ENCODE measurements around the gene USP35. TPM values are rescaled to one million over a fixed set of nuclear protein-coding genes. Genes with fewer than 3 reads are reported as not detected.

The USP35 gene
- total RNA-seq, 6 donors from 2014 or later, result 5.8 to 37.7 (median 8.0) TPM

DNA sequence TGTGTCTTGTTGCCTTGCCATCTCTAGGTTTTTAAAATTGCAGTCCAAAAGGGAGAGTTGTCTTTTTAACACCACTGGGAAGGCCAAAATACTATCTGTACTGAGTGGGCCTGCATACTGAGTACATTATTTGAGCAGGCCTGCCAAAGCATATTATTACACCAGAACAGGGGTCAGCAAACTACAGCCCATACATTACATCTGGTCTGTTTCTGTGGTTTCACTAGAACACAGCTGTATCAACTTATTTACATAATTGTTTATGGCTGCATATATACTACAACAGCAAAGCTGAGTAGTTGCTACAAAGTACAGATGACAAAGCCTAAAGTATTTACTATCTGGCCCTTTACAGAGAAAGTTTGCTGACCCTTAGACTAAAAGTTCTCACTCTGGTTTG, 74.0 kb downstream of the USP35 start:
- no peaks in the 10 kb centered on the region for H3K36me3 ChIP-seq
- ATAC-seq (ENCODE audit: low FRiP score in 2 of 2) (no peak), DNase-seq (no peak)
- H3K9me3 ChIP-seq, result no peaks in the 10 kb centered on the region
- TF ChIP-seq, protein P1, sequence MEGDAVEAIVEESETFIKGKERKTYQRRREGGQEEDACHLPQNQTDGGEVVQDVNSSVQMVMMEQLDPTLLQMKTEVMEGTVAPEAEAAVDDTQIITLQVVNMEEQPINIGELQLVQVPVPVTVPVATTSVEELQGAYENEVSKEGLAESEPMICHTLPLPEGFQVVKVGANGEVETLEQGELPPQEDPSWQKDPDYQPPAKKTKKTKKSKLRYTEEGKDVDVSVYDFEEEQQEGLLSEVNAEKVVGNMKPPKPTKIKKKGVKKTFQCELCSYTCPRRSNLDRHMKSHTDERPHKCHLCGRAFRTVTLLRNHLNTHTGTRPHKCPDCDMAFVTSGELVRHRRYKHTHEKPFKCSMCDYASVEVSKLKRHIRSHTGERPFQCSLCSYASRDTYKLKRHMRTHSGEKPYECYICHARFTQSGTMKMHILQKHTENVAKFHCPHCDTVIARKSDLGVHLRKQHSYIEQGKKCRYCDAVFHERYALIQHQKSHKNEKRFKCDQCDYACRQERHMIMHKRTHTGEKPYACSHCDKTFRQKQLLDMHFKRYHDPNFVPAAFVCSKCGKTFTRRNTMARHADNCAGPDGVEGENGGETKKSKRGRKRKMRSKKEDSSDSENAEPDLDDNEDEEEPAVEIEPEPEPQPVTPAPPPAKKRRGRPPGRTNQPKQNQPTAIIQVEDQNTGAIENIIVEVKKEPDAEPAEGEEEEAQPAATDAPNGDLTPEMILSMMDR (IDR thresholded peaks at IDR 0.05), result no peak
- TF ChIP-seq POLR2AphosphoS5 (IDR thresholded peaks at IDR 0.05) (no peak), EP300 (IDR thresholded peaks at IDR 0.05) (no peak), POLR2A (IDR thresholded peaks at IDR 0.05) (no peak)
- H3K27me3 ChIP-seq, result no peaks in the 10 kb centered on the region
- peaks cover 7 to 29% (median 8%) of the 10 kb centered on the region in 4 donors for H3K4me1 ChIP-seq
- no peak overlapping the region for H3K4me3 ChIP-seq
- no peak overlapping the region for H3K27ac ChIP-seq

Other genes starting within 250 kb of the USP35 start
- gene INTS4, start 194.3 kb upstream of the USP35 start, total RNA-seq, result 10 to 100 TPM; 15.3 to 58.7 (median 28.8) TPM
- 10 to 100 TPM; 10.3 to 28.6 (median 24.3) TPM for gene KCTD14, start 165.6 kb upstream of the USP35 start, total RNA-seq
- gene THRSP, start 125.1 kb upstream of the USP35 start, total RNA-seq, result under 1 TPM in 1 of 6 donors, not detected in 5; 0.17 TPM
- gene NDUFC2, start 109.1 kb upstream of the USP35 start, total RNA-seq, result 100 to 1,000 TPM in 3 of 6 donors, 10 to 100 TPM in 3; 19.9 to 155 (median 91.4) TPM
- 10 to 100 TPM in 5 of 6 donors, 1 to 10 TPM in 1; 5.2 to 31.4 (median 23.0) TPM for gene ALG8, start 49.3 kb upstream of the USP35 start, total RNA-seq
- 10 to 100 TPM in 4 of 6 donors, 1 to 10 TPM in 2; 8.4 to 18.9 (median 10.7) TPM for gene KCTD21, start 293 bp upstream of the USP35 start, total RNA-seq
- gene GAB2, start 228.9 kb downstream of the USP35 start, total RNA-seq, result 10 to 100 TPM; 40.9 to 76.6 (median 50.4) TPM

All from upper lobe of left lung (tissue), 6 donors.